Endothelial cell of umbilical vein (primary cell): ENCODE data around the gene MTA2. TPM values are rescaled to one million over a fixed set of nuclear protein-coding genes. Genes with fewer than 3 reads are reported as not detected.
"Not testable (repeated sequence)": the region's sequence is repeated elsewhere in the genome, so short reads cannot be mapped to it uniquely, and the experiment has no call there.

Experiments used
- BruUV-seq: library from RNA; stranded (reverse); fragments of 400-500 nt; replicated peaks from 2 replicates; lab custom pipeline; 2021; lab: Mats Ljungman, UMichigan
- CTCF ChIA-PET: fragments of 300-600, 350-600 bp; sonication (Branson Sonifier 250); formaldehyde crosslinking; loops from one replicate; lab custom pipeline; 2021; ENCODE audit warnings: antibody characterized with exemption, inconsistent platforms; lab: Charles Lee
- POLR2A ChIA-PET: fragments of 300-600, 350-600 bp; sonication (Branson Sonifier 250); formaldehyde crosslinking; loops from one replicate; lab custom pipeline; 2021; ENCODE audit warnings: antibody characterized with exemption, inconsistent platforms; lab: Charles Lee
- DNase-seq: peaks from one replicate; pipeline ENCODE4 v3.0.0-alpha.2; 2011; ENCODE audit warnings: low read depth, low spot score
- FAIRE-seq: peaks from 2 replicates; lab custom pipeline; 2011; peaks lifted over from hg19 to GRCh38; lab: Jason Lieb, UNC
- H2AFZ ChIP-seq: 2 replicates; pipeline ENCODE4 v1.6.0; 2012; ENCODE audit warnings: low read depth, low read length, control low read depth, inconsistent platforms
- H3K27ac ChIP-seq: 2 replicates; pipeline ENCODE4 v1.5.1; 2011; ENCODE audit warnings: low read depth, mild to moderate bottlenecking, control low read depth, low read length, moderate library complexity; ENCODE audit not compliant: insufficient read depth
- H3K27me3 ChIP-seq, 2 experiments: 2 replicates each; pipeline versions ENCODE4 v1.6.0 to v1.6.1; 2011; ENCODE audit warnings: low read length in 2 of 2, mixed read lengths in 1 of 2; ENCODE audit not compliant: control insufficient read depth in 2 of 2, insufficient read depth in 2 of 2
- H3K36me3 ChIP-seq, 2 experiments: 2 replicates in 1 of 2; 3 replicates in 1 of 2; pipeline ENCODE4 v1.5.1; 2011; ENCODE audit warnings: low read length in 2 of 2, mild to moderate bottlenecking in 1 of 2, moderate library complexity in 1 of 2; ENCODE audit not compliant: control insufficient read depth in 2 of 2, insufficient read depth in 2 of 2; ENCODE audit errors: extremely low read depth in 1 of 2
- H3K4me1 ChIP-seq: 3 replicates; pipeline ENCODE4 v1.5.1; 2011; ENCODE audit warnings: mild to moderate bottlenecking, low read length; ENCODE audit not compliant: control insufficient read depth, insufficient read depth; ENCODE audit errors: extremely low read depth
- H3K4me2 ChIP-seq: 2 replicates; pipeline ENCODE4 v1.6.1; 2011; ENCODE audit warnings: low read length, control low read depth, mixed read lengths; ENCODE audit not compliant: insufficient read depth
- H3K4me3 ChIP-seq, 3 experiments: fragments of 200-600 bp in 1 of 3; sonication (generic), shearing (Covaris generic) in 1 of 3; replicated peaks in 1 of 3; 2 replicates each; pipeline ENCODE4 v1.5.1; 2011 to 2016; ENCODE audit warnings: control low read depth in 3 of 3, low read length in 3 of 3, mild to moderate bottlenecking in 2 of 3, inconsistent platforms in 1 of 3, low read depth in 1 of 3, moderate library complexity in 1 of 3; ENCODE audit not compliant: insufficient read depth in 1 of 3
- H3K79me2 ChIP-seq: 2 replicates; pipeline ENCODE4 v1.6.0; 2012; ENCODE audit warnings: low read length, inconsistent platforms; ENCODE audit not compliant: control insufficient read depth, insufficient read depth
- H3K9ac ChIP-seq: replicated peaks from 2 replicates; pipeline ENCODE3; 2011; ENCODE audit warnings: low read length, control low read depth; ENCODE audit not compliant: insufficient read depth; ENCODE audit errors: extremely low read depth
- H3K9me1 ChIP-seq: replicated peaks from 3 replicates; pipeline ENCODE4 v1.6.0; 2011; ENCODE audit warnings: mild to moderate bottlenecking, low read length; ENCODE audit not compliant: control insufficient read depth, insufficient read depth; ENCODE audit errors: extremely low read depth
- H3K9me3 ChIP-seq: replicated peaks from 2 replicates; pipeline ENCODE4 v1.5.1; 2012; ENCODE audit warnings: low read length, inconsistent platforms; ENCODE audit not compliant: control insufficient read depth, insufficient read depth
- H4K20me1 ChIP-seq: replicated peaks from 2 replicates; pipeline ENCODE3; 2011; ENCODE audit warnings: mild to moderate bottlenecking, low read length; ENCODE audit not compliant: control insufficient read depth, insufficient read depth; ENCODE audit errors: extremely low read depth
- CTCF ChIP-seq, 2 donors: IDR thresholded peaks; 1 replicate in 1 of 2; 2 replicates in 1 of 2; pipeline ENCODE4 v1.5.1; 2011; ENCODE audit warnings: low read length in 2 of 2, mild to moderate bottlenecking in 2 of 2, moderate library complexity in 2 of 2, control low read depth in 1 of 2, inconsistent platforms in 1 of 2, low read depth in 1 of 2; ENCODE audit not compliant: insufficient read depth in 1 of 2; ENCODE audit errors: extremely low read depth in 1 of 2
- EZH2 ChIP-seq: IDR thresholded peaks from 2 replicates; pipeline ENCODE4 v1.6.1; 2012; ENCODE audit warnings: borderline replicate concordance, low read depth, mild to moderate bottlenecking, moderate library complexity, low read length, inconsistent platforms; ENCODE audit not compliant: severe bottlenecking
- FOS ChIP-seq: IDR thresholded peaks from 2 replicates; pipeline ENCODE4 v1.6.1; 2011; ENCODE audit warnings: mild to moderate bottlenecking, low read length, moderate library complexity, borderline replicate concordance; ENCODE audit not compliant: insufficient read depth
- GATA2 ChIP-seq: IDR thresholded peaks from 2 replicates; pipeline ENCODE4 v1.7.0; 2011; ENCODE audit warnings: low read depth, mild to moderate bottlenecking, moderate library complexity, mixed read lengths, low read length; ENCODE audit not compliant: insufficient read length, insufficient read depth
- JUN ChIP-seq: IDR thresholded peaks from 2 replicates; pipeline ENCODE4 v1.6.1; 2011; ENCODE audit warnings: borderline replicate concordance, low read depth; ENCODE audit not compliant: insufficient read length, insufficient read depth
- MAX ChIP-seq: IDR thresholded peaks from 2 replicates; pipeline ENCODE4 v1.6.1; 2011; ENCODE audit not compliant: insufficient read depth, insufficient read length
- MYC ChIP-seq: IDR thresholded peaks from one replicate; pipeline ENCODE4 v1.6.1; 2011; ENCODE audit warnings: mild to moderate bottlenecking, low read depth, low read length
- POLR2A ChIP-seq: IDR thresholded peaks from 2 replicates; pipeline ENCODE4 v1.6.1; 2012; ENCODE audit warnings: low read depth, mild to moderate bottlenecking, control low read depth, low read length
- POLR2AphosphoS5 ChIP-seq: IDR thresholded peaks from 2 replicates; pipeline ENCODE4 v1.6.1; 2012; ENCODE audit warnings: low read depth, mild to moderate bottlenecking, control low read depth, low read length, moderate library complexity; ENCODE audit not compliant: insufficient read depth
- dilution Hi-C: fragments of 300-500 bp; cut with MboI; formaldehyde crosslinking; loops from one replicate; pipeline ENCODE4 v1.15.0; 2019; ENCODE audit warnings: low sequenced_read_pairs; ENCODE audit not compliant: extremely low pct_ligation_motif_present
- intact Hi-C: fragments of 100-400 bp; cut with micrococcal nuclease; formaldehyde crosslinking; loops from one replicate; pipeline ENCODE4 v1.10.0; 2022
- polyA plus RNA-seq, 4 experiments: library from polyadenylated mRNA; depleted of rRNA in 3 of 4; stranded (reverse) in 3 of 4; unstranded in 1 of 4; fragments of >200 nt; gene quantifications; 2 replicates each; pipeline versions ENCODE4 v1.2.1 to v1.2.3, GENCODE V29; 2011 to 2012; ENCODE audit warnings: missing spikeins in 1 of 4
- total RNA-seq: library from RNA; stranded (reverse); gene quantifications from 2 replicates; pipeline ENCODE4 v1.2.3, GENCODE V29; 2021

Gene MTA2
- total and polyA plus RNA-seq, 2 donors (not counting 3 experiments of a cell fraction or from before 2014, with no cell fraction given): 40.4 to 166 TPM

- ChIA-PET CTCF (interaction anchor here (1.0 to 15.7 kb wide), 8 partner anchors 9 to 158 kb away, joined by 3 to 376 read pairs (median 6); partner anchors contain the start of genes AHNAK, EEF1G and TUT1), POLR2A (interaction anchor here (0.8 to 2.3 kb wide), 8 partner anchors 8 to 289 kb away, joined by 3 to 10 read pairs (median 6); partner anchors contain the start of genes C11orf98, CSKMT, EEF1G and TUT1)
- peak; percentile 43 for FAIRE-seq
- no TSS peak for BruUV-seq
- Histone ChIP-seq H3K4me3 (peak overlapping the region in 2 of 3 experiments; percentile 4 to 5), H3K4me1 (peaks cover 77% of the 10 kb centered on the region), H2AFZ (peak overlapping the region; percentile 17), H3K9me3 (no peaks in the 10 kb centered on the region), H3K27ac (peak overlapping the region; percentile 91), H3K9me1 (no peaks in the 10 kb centered on the region), H3K36me3 (no peaks in the 10 kb centered on the region), H4K20me1 (no peaks in the 10 kb centered on the region), H3K27me3 (no peaks in the 10 kb centered on the region), H3K9ac (peak overlapping the region; percentile 80), H3K79me2 (peaks cover 3% of the 10 kb centered on the region), H3K4me2 (peak overlapping the region; percentile 59)
- TF ChIP-seq MYC (no peak), GATA2 (no peak), FOS (no peak), CTCF (IDR thresholded peaks at IDR 0.05; ENCODE audit: extremely low read depth in 1 of 2, insufficient read depth in 1 of 2, low read depth in 1 of 2, low read length in 2 of 2) (no peak), JUN (no peak), POLR2AphosphoS5 (no peak), MAX (no peak), POLR2A (no peak), EZH2 (no peak)
- intact Hi-C loops (loop anchor here (1.0 to 5.0 kb wide), 2 partner anchors 7 to 290 kb away; no protein-coding TSS in a partner anchor), dilution Hi-C loops (no loop called here)
- DNase-seq: no peak
These were observed 49.1 kb downstream of the MTA2 start for GRCh38 chr11:62552485-62553079.

- POLR2A ChIA-PET, H3K36me3 ChIP-seq, H2AFZ ChIP-seq, H3K4me3 ChIP-seq, H3K9ac ChIP-seq, FAIRE-seq, H4K20me1 ChIP-seq, H3K9me1 ChIP-seq, H3K9me3 ChIP-seq, dilution Hi-C loops, H3K27me3 ChIP-seq, BruUV-seq, DNase-seq, H3K4me2 ChIP-seq, H3K27ac ChIP-seq: not testable (repeated sequence)
- CTCF ChIA-PET: interaction anchor here (1.2 to 15.7 kb wide), 3 partner anchors 7 to 156 kb away, joined by 5 to 376 read pairs (median 7); partner anchors contain the start of gene AHNAK
- H3K4me1 ChIP-seq: peaks cover 63% of the 10 kb centered on the region
- intact Hi-C loops: loop anchor here (5.0 kb wide), 1 partner anchor 292 kb away; no protein-coding TSS in a partner anchor
- peaks cover 13% of the 10 kb centered on the region for H3K79me2 ChIP-seq
These were observed 51.2 kb downstream of the MTA2 start for GRCh38 chr11:62550478-62550877.
